SU-DHL-6 (cell line): Measurements from ENCODE around the gene PAX5.
A peak's percentile ranks its signal among the peaks of the same experiment; 100 is the strongest.

ENCODE experiments used
- H2AFZ ChIP-seq: fragments of 200-600 bp; sonication (generic); 2 replicates; pipeline ENCODE4 v1.6.1; 2014; ENCODE audit warnings: low read depth, mild to moderate bottlenecking, moderate library complexity, mixed read lengths, antibody characterized with exemption, low read length; ENCODE audit not compliant: severe bottlenecking
- H3F3A ChIP-seq: fragments of 200-600 bp; shearing (Covaris generic); 2 replicates; pipeline ENCODE4 v1.6.0; 2016; ENCODE audit warnings: antibody characterized with exemption, mild to moderate bottlenecking; ENCODE audit not compliant: insufficient read depth
- H3K27ac ChIP-seq: fragments of 200-600 bp; sonication (generic); 2 replicates; pipeline ENCODE4 v1.5.1; 2016; ENCODE audit warnings: low read depth, mild to moderate bottlenecking, low read length, moderate library complexity, mixed read lengths
- H3K27me3 ChIP-seq: fragments of 200-600 bp; sonication (generic), shearing (Covaris generic); 2 replicates; pipeline ENCODE4 v1.6.0; 2014; ENCODE audit warnings: mild to moderate bottlenecking, low read length
- H3K36me3 ChIP-seq: fragments of 200-600 bp; sonication (generic); 2 replicates; pipeline ENCODE4 v1.6.1; 2014; ENCODE audit warnings: mild to moderate bottlenecking, low read length, mixed read lengths
- H3K4me2 ChIP-seq: fragments of 300-600, 200-600 bp; shearing (Covaris generic), sonication (generic); 2 replicates; pipeline ENCODE4 v1.6.0; 2014; ENCODE audit warnings: low read length, low read depth, mild to moderate bottlenecking; ENCODE audit not compliant: poor library complexity, severe bottlenecking
- H3K4me3 ChIP-seq: fragments of 200-600 bp; sonication (generic); 2 replicates; pipeline ENCODE4 v1.5.1; 2014; ENCODE audit warnings: antibody characterized with exemption, low read length, mild to moderate bottlenecking, mixed read lengths; ENCODE audit not compliant: insufficient read depth, poor library complexity, severe bottlenecking
- H3K79me2 ChIP-seq: fragments of 200-600 bp; sonication (generic); 2 replicates; pipeline ENCODE4 v1.6.1; 2014; ENCODE audit warnings: mild to moderate bottlenecking, low read length, moderate library complexity; ENCODE audit not compliant: insufficient read depth
- H3K9ac ChIP-seq: fragments of 200-600 bp; sonication (generic); 2 replicates; pipeline ENCODE4 v1.7.0; 2014; ENCODE audit warnings: mild to moderate bottlenecking, low read length
- H3K9me2 ChIP-seq: fragments of 200-600 bp; sonication (generic); replicated peaks from 2 replicates; pipeline ENCODE4 v1.6.1; 2014; ENCODE audit warnings: low read length; ENCODE audit not compliant: insufficient read depth
- H3K9me3 ChIP-seq: fragments of 200-600 bp; sonication (generic); 2 replicates; pipeline ENCODE4 v1.6.1; 2014; ENCODE audit warnings: low read length, mixed read lengths; ENCODE audit not compliant: insufficient read depth
- H4K20me1 ChIP-seq: fragments of 200-600 bp; sonication (generic); 2 replicates; pipeline ENCODE4 v1.6.1; 2014; ENCODE audit warnings: low read depth, mild to moderate bottlenecking, antibody characterized with exemption, low read length, moderate library complexity, mixed read lengths
- CTCF ChIP-seq: fragments of 200-600 bp; sonication (generic); IDR thresholded peaks from one replicate; pipeline ENCODE4 v1.5.1; 2017; ENCODE audit warnings: antibody characterized with exemption, mild to moderate bottlenecking, low read length, moderate library complexity; ENCODE audit not compliant: insufficient read depth, poor library complexity, severe bottlenecking
- EZH2phosphoT487 ChIP-seq: fragments of 200-600 bp; sonication (generic), shearing (Covaris generic); conservative IDR thresholded peaks from 2 replicates; pipeline ENCODE4 v1.6.1; 2018; ENCODE audit warnings: mild to moderate bottlenecking, antibody characterized with exemption, low read length, moderate library complexity, mixed read lengths

The PAX5 gene

GRCh38 chr9:37001459-37001858 lies 32.6 kb downstream of the PAX5 start:
- Histone ChIP-seq H3K4me2 (peak overlapping the region; percentile 61), H2AFZ (no peak overlapping the region), H3K79me2 (peaks cover 68% of the 10 kb centered on the region), H3F3A (peaks cover 62% of the 10 kb centered on the region), H3K9ac (peak overlapping the region; percentile 44), H3K27ac (peak overlapping the region; percentile 92), H3K9me3 (no peaks in the 10 kb centered on the region), H3K4me3 (no peak overlapping the region), H4K20me1 (no peaks in the 10 kb centered on the region), H3K9me2 (no peaks in the 10 kb centered on the region), H3K36me3 (peaks cover 3% of the 10 kb centered on the region; the same call in 1 of the 2 replicates), H3K27me3 (no peaks in the 10 kb centered on the region)
- TF ChIP-seq EZH2phosphoT487 = no peak
- TF ChIP-seq CTCF = no peak

- H3K27me3 ChIP-seq = no peaks in the 10 kb centered on the region
Measured at GRCh38 chr9:36999728-37000333, 34.2 kb downstream of the PAX5 start.

GRCh38 chr9:36997414-36997813 lies 36.7 kb downstream of the PAX5 start:
- Histone ChIP-seq H3K27ac (peak overlapping the region; percentile 92), H2AFZ (no peak overlapping the region), H3K9me3 (no peaks in the 10 kb centered on the region), H3K27me3 (no peaks in the 10 kb centered on the region), H3K36me3 (0 out of 2 replicates have a peak, but pooled peaks cover 2% of the 10 kb centered on the region), H4K20me1 (no peaks in the 10 kb centered on the region), H3K79me2 (peaks cover 58% of the 10 kb centered on the region), H3K4me3 (no peak overlapping the region), H3K4me2 (peak overlapping the region; percentile 50), H3K9me2 (no peaks in the 10 kb centered on the region), H3K9ac (peak overlapping the region; percentile 57), H3F3A (peaks cover 58% of the 10 kb centered on the region)
- TF ChIP-seq CTCF = no peak
- no peak for TF ChIP-seq EZH2phosphoT487

More at GRCh38 chr9:36999728-37000333, 34.2 kb downstream of the PAX5 start:
- H3K9me3 ChIP-seq = no peaks in the 10 kb centered on the region
- no peaks in the 10 kb centered on the region for H4K20me1 ChIP-seq
- H3K4me2 ChIP-seq = peak overlapping the region; percentile 61
- peak overlapping the region; percentile 92 for H3K27ac ChIP-seq
- no peak overlapping the region for H3K4me3 ChIP-seq
- no peaks in the 10 kb centered on the region for H3K9me2 ChIP-seq
- peaks cover 71% of the 10 kb centered on the region for H3K79me2 ChIP-seq
- TF ChIP-seq CTCF (peak; percentile 18), EZH2phosphoT487 (no peak)
- no peak overlapping the region for H2AFZ ChIP-seq
- peak overlapping the region; percentile 28 for H3K9ac ChIP-seq
- H3F3A ChIP-seq = peaks cover 52% of the 10 kb centered on the region
- no peaks in the 10 kb centered on the region for H3K36me3 ChIP-seq
